ENCODE results near the gene SMTNL2. TPM values are rescaled to one million over a fixed set of nuclear protein-coding genes. Genes with fewer than 3 reads are reported as not detected.
"Not testable (repeated sequence)": the region's sequence is repeated elsewhere in the genome, so short reads cannot be mapped to it uniquely, and the experiment has no call there.

Gene SMTNL2
- total RNA-seq, 4 donors from 2014 or later: 5.7 to 12.0 (median 6.8) TPM; not detected in 1

- H3K9me3 ChIP-seq: no peaks in the 10 kb centered on the region
- H3K27ac ChIP-seq: no peak overlapping the region
- no peak overlapping the region for H3K4me3 ChIP-seq
- DNase-seq: no peak
- H3K4me1 ChIP-seq: no peaks in the 10 kb centered on the region
- peaks cover 0 to 12% of the 10 kb centered on the region in 2 donors for H3K27me3 ChIP-seq
- no peaks in the 10 kb centered on the region for H3K36me3 ChIP-seq
- intact Hi-C loops (cut with DNase I; ENCODE audit: low total_unique reads): no loop called here
- TF ChIP-seq POLR2A (IDR thresholded peaks at IDR 0.05) (no peak), CTCF (IDR thresholded peaks at IDR 0.05) (no peak)
Observed at GRCh38 chr17:4633643-4634042, 49.3 kb downstream of the SMTNL2 start.

GRCh38 chr17:4634976-4635375, 50.6 kb downstream of the SMTNL2 start:
- TF ChIP-seq CTCF (IDR thresholded peaks at IDR 0.05): no peak
- TF ChIP-seq POLR2A (IDR thresholded peaks at IDR 0.05): no peak
- no peak overlapping the region for H3K27ac ChIP-seq
- H3K9me3 ChIP-seq: no peaks in the 10 kb centered on the region
- peaks cover 0 to 12% of the 10 kb centered on the region in 2 donors for H3K27me3 ChIP-seq
- H3K36me3 ChIP-seq: no peaks in the 10 kb centered on the region
- no peaks in the 10 kb centered on the region for H3K4me1 ChIP-seq
- intact Hi-C loops (cut with DNase I; ENCODE audit: low total_unique reads): no loop called here
- H3K4me3 ChIP-seq: no peak overlapping the region
- no peak for DNase-seq

DNA sequence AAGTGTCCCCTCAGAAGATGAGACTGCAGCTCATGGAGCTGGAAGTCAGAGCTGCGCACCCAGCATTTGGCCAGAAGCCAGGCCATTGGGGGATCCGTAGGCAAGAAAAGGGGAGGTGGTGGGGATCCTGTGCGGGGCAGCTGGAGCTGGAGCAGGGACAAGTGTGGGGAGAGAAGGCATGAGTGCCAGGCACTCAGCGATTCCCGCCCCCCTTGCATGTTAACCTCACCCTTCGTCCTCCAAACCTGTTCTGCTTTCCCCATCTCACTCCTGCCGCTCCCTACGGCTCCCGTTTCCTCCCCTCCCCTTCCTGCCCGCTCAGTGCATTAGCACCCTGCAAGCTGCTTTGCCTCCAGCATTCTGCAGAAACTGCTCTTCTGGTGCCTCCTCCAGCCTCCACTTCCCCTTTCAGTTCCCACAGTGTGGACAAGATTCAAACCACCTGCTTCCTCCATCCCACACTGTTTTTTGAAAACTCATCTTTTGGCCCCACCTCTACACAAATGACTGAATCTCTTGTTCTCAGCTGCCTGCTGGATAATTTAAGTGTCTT, 51.6 kb downstream of the SMTNL2 start:
- Histone ChIP-seq H3K4me1 (no peaks in the 10 kb centered on the region), H3K36me3 (no peaks in the 10 kb centered on the region), H3K27ac (no peak overlapping the region), H3K9me3 (no peaks in the 10 kb centered on the region), H3K4me3 (no peak overlapping the region), H3K27me3 (peaks cover 0 to 12% of the 10 kb centered on the region in 2 donors)
- DNase-seq: no peak
- no peak for TF ChIP-seq CTCF (IDR thresholded peaks at IDR 0.05)
- no peak for TF ChIP-seq POLR2A (IDR thresholded peaks at IDR 0.05)
- intact Hi-C loops (cut with DNase I; ENCODE audit: low total_unique reads): no loop called here

GRCh38 chr17:4636474-4637100, 52.3 kb downstream of the SMTNL2 start:
- Histone ChIP-seq H3K4me3 (no peak overlapping the region), H3K27ac (no peak overlapping the region), H3K27me3 (peaks cover 0 to 17% of the 10 kb centered on the region in 2 donors), H3K9me3 (no peaks in the 10 kb centered on the region), H3K36me3 (no peaks in the 10 kb centered on the region), H3K4me1 (peaks cover 0 to 4% of the 10 kb centered on the region in 2 donors)
- intact Hi-C loops (cut with DNase I; ENCODE audit: low total_unique reads): no loop called here
- no peak for DNase-seq
- TF ChIP-seq POLR2A (IDR thresholded peaks at IDR 0.05): no peak
- TF ChIP-seq CTCF (IDR thresholded peaks at IDR 0.05): no peak

- intact Hi-C loops (cut with DNase I; ENCODE audit: low total_unique reads); H3K9me3 ChIP-seq; H3K27ac ChIP-seq; H3K4me1 ChIP-seq; H3K36me3 ChIP-seq; H3K4me3 ChIP-seq; DNase-seq: not testable (repeated sequence)
- H3K27me3 ChIP-seq: peaks cover 0 to 20% of the 10 kb centered on the region in 2 donors
Observed at GRCh38 chr17:4638766-4639165, 54.4 kb downstream of the SMTNL2 start.

DNA sequence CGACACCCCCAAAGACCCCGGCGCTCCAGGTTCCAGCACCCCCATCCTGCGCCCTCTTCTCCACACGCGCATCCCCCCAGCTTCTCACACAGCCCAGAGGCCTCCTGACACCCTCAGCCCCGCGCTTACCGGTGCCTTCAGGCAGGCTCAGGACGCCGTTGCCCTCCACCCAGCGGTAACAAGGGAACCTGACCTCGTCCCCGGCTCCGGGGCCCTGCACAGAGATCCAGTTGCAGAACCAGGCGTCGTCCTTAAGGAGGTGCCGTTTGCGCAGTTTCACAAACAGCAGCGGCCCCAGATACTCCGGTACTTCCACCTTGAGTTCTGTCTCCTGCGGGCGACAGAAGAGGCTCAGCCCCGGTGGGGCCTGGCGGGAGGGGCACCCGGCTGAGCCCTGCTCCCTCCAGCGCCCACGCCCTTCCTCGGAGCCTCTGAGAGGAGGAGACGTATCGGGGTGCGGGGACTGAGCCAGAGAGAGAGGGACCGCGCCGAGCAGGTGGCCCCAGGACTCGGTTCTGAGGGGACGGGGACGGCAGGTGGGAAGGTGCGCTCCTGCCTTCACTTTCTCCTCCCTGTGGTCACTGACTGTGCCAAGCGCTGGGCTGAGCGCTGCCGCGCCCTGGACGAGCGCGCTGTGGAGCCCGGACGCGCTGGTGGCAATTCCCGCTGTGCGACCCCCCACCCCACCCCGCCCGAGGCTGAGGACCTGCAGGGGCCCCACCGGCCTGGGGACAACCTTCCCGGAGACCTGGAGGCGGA, 55.2 kb downstream of the SMTNL2 start:
- peaks cover 0 to 20% of the 10 kb centered on the region in 2 donors for H3K27me3 ChIP-seq

DNA sequence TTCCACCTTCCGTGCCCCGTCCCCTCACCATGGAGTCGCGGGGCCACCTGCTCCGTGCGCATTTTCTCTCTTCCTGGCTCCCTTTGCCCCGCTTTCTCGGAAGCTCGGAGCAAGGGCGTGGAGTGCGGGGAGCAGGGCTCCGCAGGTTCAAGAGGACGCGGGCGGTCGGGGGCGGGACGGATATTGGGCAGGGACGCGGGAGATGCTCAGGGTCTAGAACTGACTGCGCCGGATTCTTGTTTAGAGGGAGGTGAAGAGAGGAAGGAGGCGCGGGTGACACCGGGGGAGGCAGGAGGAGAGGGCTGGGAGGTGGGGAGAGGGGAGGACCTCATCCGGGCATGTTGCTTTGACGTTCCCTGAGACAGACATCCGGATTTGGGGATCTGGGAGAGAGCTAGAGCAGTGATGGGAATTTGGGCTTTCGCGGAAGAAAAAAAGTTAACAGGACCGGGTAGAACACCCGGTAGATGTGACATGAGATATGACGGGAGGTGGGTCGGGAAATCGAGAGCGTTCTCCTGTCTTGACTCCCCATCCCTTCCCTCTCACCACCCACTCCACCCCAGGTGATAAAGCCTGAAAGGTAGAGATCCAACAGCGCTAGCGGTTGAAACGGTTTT, 56.4 kb downstream of the SMTNL2 start:
- H3K27ac ChIP-seq; H3K36me3 ChIP-seq; DNase-seq; H3K9me3 ChIP-seq; H3K4me3 ChIP-seq; H3K4me1 ChIP-seq; intact Hi-C loops (cut with DNase I; ENCODE audit: low total_unique reads): not testable (repeated sequence)
- peaks cover 0 to 20% of the 10 kb centered on the region in 2 donors for H3K27me3 ChIP-seq

More for the DNA sequence above, 55.2 kb downstream of the SMTNL2 start:
- H3K4me1 ChIP-seq; H3K27ac ChIP-seq; H3K36me3 ChIP-seq; intact Hi-C loops (cut with DNase I; ENCODE audit: low total_unique reads); H3K4me3 ChIP-seq; DNase-seq; H3K9me3 ChIP-seq: not testable (repeated sequence)
